ENCODE data around the gene URB2.

DNA sequence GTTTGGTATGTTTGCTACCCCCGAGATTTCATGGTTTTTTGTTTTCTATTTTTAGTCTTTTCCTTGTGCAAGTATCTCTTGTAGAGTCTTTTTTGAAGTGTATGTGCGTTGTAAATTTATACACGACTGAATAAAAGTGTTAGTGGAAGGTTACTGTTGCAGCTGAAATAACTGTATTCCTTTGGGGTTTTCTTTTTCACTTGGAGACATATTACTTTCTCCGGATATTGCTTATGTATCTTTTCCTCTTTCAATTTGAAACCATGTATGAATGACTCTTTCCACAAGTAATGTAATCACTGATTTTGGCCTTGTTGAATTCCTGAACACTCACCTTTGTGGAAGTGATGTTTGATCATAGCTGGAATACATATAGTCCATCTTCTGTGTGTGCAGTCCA lies 956 bp downstream of the URB2 start:
- no peak for TF ChIP-seq EZH2 (IDR thresholded peaks at IDR 0.05; ENCODE audit: borderline replicate concordance, insufficient read depth, low read depth, low read length, poor library complexity, severe bottlenecking)
- TF ChIP-seq, protein P1, sequence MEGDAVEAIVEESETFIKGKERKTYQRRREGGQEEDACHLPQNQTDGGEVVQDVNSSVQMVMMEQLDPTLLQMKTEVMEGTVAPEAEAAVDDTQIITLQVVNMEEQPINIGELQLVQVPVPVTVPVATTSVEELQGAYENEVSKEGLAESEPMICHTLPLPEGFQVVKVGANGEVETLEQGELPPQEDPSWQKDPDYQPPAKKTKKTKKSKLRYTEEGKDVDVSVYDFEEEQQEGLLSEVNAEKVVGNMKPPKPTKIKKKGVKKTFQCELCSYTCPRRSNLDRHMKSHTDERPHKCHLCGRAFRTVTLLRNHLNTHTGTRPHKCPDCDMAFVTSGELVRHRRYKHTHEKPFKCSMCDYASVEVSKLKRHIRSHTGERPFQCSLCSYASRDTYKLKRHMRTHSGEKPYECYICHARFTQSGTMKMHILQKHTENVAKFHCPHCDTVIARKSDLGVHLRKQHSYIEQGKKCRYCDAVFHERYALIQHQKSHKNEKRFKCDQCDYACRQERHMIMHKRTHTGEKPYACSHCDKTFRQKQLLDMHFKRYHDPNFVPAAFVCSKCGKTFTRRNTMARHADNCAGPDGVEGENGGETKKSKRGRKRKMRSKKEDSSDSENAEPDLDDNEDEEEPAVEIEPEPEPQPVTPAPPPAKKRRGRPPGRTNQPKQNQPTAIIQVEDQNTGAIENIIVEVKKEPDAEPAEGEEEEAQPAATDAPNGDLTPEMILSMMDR (IDR thresholded peaks at IDR 0.05) = no peak
